CD4-positive, alpha-beta T cell (primary cell): ENCODE measurements around the gene MELTF. TPM values are rescaled to one million over a fixed set of nuclear protein-coding genes. Genes with fewer than 3 reads are reported as not detected.
A peak's percentile ranks its signal among the peaks of the same experiment; 100 is the strongest.

Experiments used
- ATAC-seq: fragments of 200-7000 bp; cut with Tn5 transposase; one replicate; pipeline ENCODE4 v1.10.0; 2022; ENCODE audit warnings: mild to moderate bottlenecking; ENCODE audit not compliant: poor library complexity
- CTCF ChIA-PET: fragments of 350-600 bp; sonication (Branson Sonifier 250); formaldehyde crosslinking; loops from one replicate; lab custom pipeline; 2021; ENCODE audit warnings: antibody characterized with exemption, inconsistent platforms; lab: Charles Lee
- POLR2A ChIA-PET: fragments of 350-600 bp; sonication (Branson Sonifier 250); formaldehyde crosslinking; loops from one replicate; lab custom pipeline; 2021; ENCODE audit warnings: antibody characterized with exemption, inconsistent platforms; lab: Charles Lee
- DNase-seq, 14 experiments: peaks; one replicate each; pipeline ENCODE4 v3.0.0-alpha.2; 2013 to 2020; ENCODE audit warnings: mixed read lengths in 2 of 14
- H3K27ac ChIP-seq, 2 donors: one replicate each; pipeline versions ENCODE4 v1.5.1 to v1.7.0; 2013; ENCODE audit warnings: low read length in 2 of 2, low read depth in 1 of 2, mild to moderate bottlenecking in 1 of 2
- H3K27me3 ChIP-seq, 2 experiments: 1 replicate in 1 of 2; 2 replicates in 1 of 2; pipeline versions ENCODE4 v1.6.1 to v1.7.0; 2013; ENCODE audit warnings: low read length in 2 of 2, control low read depth in 1 of 2, mild to moderate bottlenecking in 1 of 2, moderate library complexity in 1 of 2; ENCODE audit not compliant: insufficient read depth in 2 of 2, control insufficient read depth in 1 of 2
- H3K36me3 ChIP-seq: one replicate; pipeline ENCODE4 v1.6.1; 2013; ENCODE audit warnings: low read length, control low read depth; ENCODE audit not compliant: insufficient read depth
- H3K4me1 ChIP-seq: one replicate; pipeline ENCODE4 v1.6.1; 2013; ENCODE audit warnings: low read length, control low read depth; ENCODE audit not compliant: insufficient read depth
- H3K4me3 ChIP-seq: one replicate; pipeline ENCODE4 v1.5.1; 2013; ENCODE audit warnings: mild to moderate bottlenecking, low read length, moderate library complexity
- H3K9me3 ChIP-seq, 2 experiments: 1 replicate in 1 of 2; 2 replicates in 1 of 2; pipeline versions ENCODE4 v1.6.1 to v1.7.0; 2013; ENCODE audit warnings: low read length in 2 of 2, mild to moderate bottlenecking in 2 of 2, control low read depth in 1 of 2, moderate library complexity in 1 of 2; ENCODE audit not compliant: control insufficient read depth in 1 of 2, insufficient read depth in 1 of 2
- H3K27ac Mint-ChIP-seq: one replicate; pipeline ENCODE4 v1.8.0; 2020; ENCODE audit warnings: mixed read lengths
- H3K27me3 Mint-ChIP-seq: one replicate; pipeline ENCODE4 v1.8.0; 2021; ENCODE audit warnings: mixed read lengths
- H3K36me3 Mint-ChIP-seq: one replicate; pipeline ENCODE4 v1.8.0; 2021; ENCODE audit warnings: low read depth, mixed read lengths
- H3K4me1 Mint-ChIP-seq: one replicate; pipeline ENCODE4 v1.8.0; 2021; ENCODE audit warnings: low read depth, mixed read lengths
- H3K4me3 Mint-ChIP-seq: one replicate; pipeline ENCODE4 v1.8.0; 2020; ENCODE audit warnings: mild to moderate bottlenecking, mixed read lengths
- H3K9me3 Mint-ChIP-seq: one replicate; pipeline ENCODE4 v1.8.0; 2020; ENCODE audit warnings: mixed read lengths
- CTCF ChIP-seq: fragments of 200-600 bp; IDR thresholded peaks from one replicate; pipeline ENCODE4 v1.8.0; 2022; ENCODE audit warnings: antibody characterized with exemption, mild to moderate bottlenecking
- intact Hi-C, 2 experiments: fragments of 100-400 bp; cut with DNase I in 1 of 2; cut with micrococcal nuclease in 1 of 2; formaldehyde crosslinking; loops; one replicate each; pipeline versions ENCODE4 v1.15.1 to v1.9.0; 2023 to 2025; cut with DNase I, micrococcal nuclease
- total RNA-seq, 174 experiments: library from RNA in 2 of 174; stranded (reverse) in 2 of 174; gene quantifications; one replicate each; pipeline ENCODE4 v1.2.3 and lab custom pipeline; 2021 to 2026

Gene MELTF
- total RNA-seq, 2 experiments from 2014 or later: 0.89 to 1.2 TPM

GRCh38 chr3:197021729-197022404 lies 7.8 kb downstream of the MELTF start:
- Mint-ChIP-seq H3K4me1 (no peaks in the 10 kb centered on the region), H3K36me3 (no peaks in the 10 kb centered on the region), H3K27ac (no peak overlapping the region), H3K9me3 (no peaks in the 10 kb centered on the region), H3K27me3 (no peaks in the 10 kb centered on the region), H3K4me3 (no peak overlapping the region)
- no peaks in the 10 kb centered on the region for H3K9me3 ChIP-seq
- intact Hi-C loops: no loop called here
- DNase-seq (no peak), ATAC-seq (no peak)
- no peak for TF ChIP-seq CTCF
- ChIA-PET CTCF (no interaction called here), POLR2A (no interaction called here)
- H3K27ac ChIP-seq: no peak overlapping the region
- H3K4me3 ChIP-seq: no peak overlapping the region
- H3K27me3 ChIP-seq: no peaks in the 10 kb centered on the region
- no peaks in the 10 kb centered on the region for H3K36me3 ChIP-seq
- H3K4me1 ChIP-seq: peaks cover 9% of the 10 kb centered on the region

- Mint-ChIP-seq H3K4me3 (no peak overlapping the region), H3K27me3 (no peaks in the 10 kb centered on the region), H3K4me1 (no peaks in the 10 kb centered on the region), H3K36me3 (no peaks in the 10 kb centered on the region), H3K27ac (no peak overlapping the region), H3K9me3 (no peaks in the 10 kb centered on the region)
- Histone ChIP-seq H3K36me3 (no peaks in the 10 kb centered on the region), H3K27ac (no peak overlapping the region), H3K4me1 (peaks cover 9% of the 10 kb centered on the region), H3K9me3 (no peaks in the 10 kb centered on the region), H3K4me3 (no peak overlapping the region), H3K27me3 (no peaks in the 10 kb centered on the region)
- no peak for TF ChIP-seq CTCF
- ATAC-seq (no peak), DNase-seq (peak in 1 of 14 experiments; percentile 9)
- intact Hi-C loops: no loop called here
- ChIA-PET CTCF (no interaction called here), POLR2A (no interaction called here)
Observed at GRCh38 chr3:197021231-197021630, 8.4 kb downstream of the MELTF start.

GRCh38 chr3:197019535-197019934 lies 10.1 kb downstream of the MELTF start:
- Histone ChIP-seq H3K4me1 (peaks cover 9% of the 10 kb centered on the region), H3K27me3 (no peaks in the 10 kb centered on the region), H3K36me3 (no peaks in the 10 kb centered on the region), H3K9me3 (peaks cover 0 to 5% of the 10 kb centered on the region in 2 experiments), H3K4me3 (no peak overlapping the region), H3K27ac (no peak overlapping the region)
- no peaks in the 10 kb centered on the region for H3K36me3 Mint-ChIP-seq
- no peaks in the 10 kb centered on the region for H3K4me1 Mint-ChIP-seq
- DNase-seq (no peak), ATAC-seq (no peak)
- no peaks in the 10 kb centered on the region for H3K9me3 Mint-ChIP-seq
- no peak overlapping the region for H3K4me3 Mint-ChIP-seq
- POLR2A ChIA-PET: no interaction called here
- CTCF ChIA-PET: no interaction called here
- no peak overlapping the region for H3K27ac Mint-ChIP-seq
- no peak for TF ChIP-seq CTCF
- no peaks in the 10 kb centered on the region for H3K27me3 Mint-ChIP-seq
- intact Hi-C loops: no loop called here
